ENCODE results near the gene OR5C1.
A peak's percentile ranks its signal among the peaks of the same experiment; 100 is the strongest.
"Not testable (repeated sequence)": the region's sequence is repeated elsewhere in the genome, so short reads cannot be mapped to it uniquely, and the experiment has no call there.

OR5C1 gene

GRCh38 chr9:122788831-122789230 is at the start of gene OR5C1:
Gene OR5C1 (plus strand): TSS chr9:122788933. CDS start chr9:122788933, 0 bp downstream.
- DNase-seq: no peak

GRCh38 chr9:122742003-122742402 is 46.7 kb upstream of the OR5C1 start, which contains the start of gene OR1L6:
Gene OR1L6 (plus strand): TSS chr9:122742303. CDS start chr9:122749848, 7,545 bp downstream.
- DNase-seq: no peak

GRCh38 chr9:122754825-122755224 is 33.9 kb upstream of the OR5C1 start:
- no peak for DNase-seq

- no peak for DNase-seq
Observed at GRCh38 chr9:122767817-122768216, 20.9 kb upstream of the OR5C1 start.

- DNase-seq: no peak
Observed at GRCh38 chr9:122777052-122777451, 11.7 kb upstream of the OR5C1 start.

GRCh38 chr9:122777935-122778627 is 10.7 kb upstream of the OR5C1 start:
- DNase-seq: no peak

GRCh38 chr9:122779181-122779580 is 9.6 kb upstream of the OR5C1 start:
- no peak for DNase-seq

GRCh38 chr9:122780026-122780425 is 8.7 kb upstream of the OR5C1 start:
- no peak for DNase-seq

- no peak for DNase-seq
Observed at GRCh38 chr9:122781671-122782070, 7.1 kb upstream of the OR5C1 start.

GRCh38 chr9:122785269-122785668 is 3.5 kb upstream of the OR5C1 start:
- no peak for DNase-seq

GRCh38 chr9:122786338-122786737 is 2.4 kb upstream of the OR5C1 start:
- no peak for DNase-seq

GRCh38 chr9:122789256-122790046 is 718 bp downstream of the OR5C1 start:
- DNase-seq: no peak

- DNase-seq: no peak
Observed at GRCh38 chr9:122791872-122792669, 3.3 kb downstream of the OR5C1 start.

GRCh38 chr9:122797316-122798063 is 8.8 kb downstream of the OR5C1 start:
- no peak for DNase-seq

- DNase-seq: no peak
Observed at GRCh38 chr9:122800066-122801060, 11.6 kb downstream of the OR5C1 start, which contains the start of gene OR1K1. Gene OR1K1 (plus strand): TSS chr9:122800123. CDS start chr9:122800123, 0 bp downstream.

- no peak for DNase-seq
Observed at GRCh38 chr9:122806661-122807060, 17.9 kb downstream of the OR5C1 start.

- DNase-seq: no peak
Observed at GRCh38 chr9:122807271-122807900, 18.7 kb downstream of the OR5C1 start.

- DNase-seq: no peak
Observed at GRCh38 chr9:122808141-122808540, 19.4 kb downstream of the OR5C1 start.

GRCh38 chr9:122809261-122809660 is 20.5 kb downstream of the OR5C1 start:
- DNase-seq: not testable (repeated sequence)

- peak; percentile 79 for DNase-seq
Observed at GRCh38 chr9:122810306-122810946, 21.7 kb downstream of the OR5C1 start.
